AG08396 (cell line): Measurements from ENCODE around the gene PDZK1.
"Not testable (repeated sequence)": the region's sequence is repeated elsewhere in the genome, so short reads cannot be mapped to it uniquely, and the experiment has no call there.

Source experiments
- DNase-seq: peaks from one replicate; pipeline ENCODE4 v3.0.0; 2012; ENCODE audit warnings: low spot score, mixed read lengths

The PDZK1 gene

GRCh38 chr1:145707183-145707867 lies at the start of gene PDZK1:
TSS of gene PDZK1 (minus strand) at chr1:145707368. CDS start at chr1:145688021, 19,347 bp downstream.
- no peak for DNase-seq

- DNase-seq = peak; percentile 65
Observed at GRCh38 chr1:145751491-145752037, 44.4 kb upstream of the PDZK1 start.

- DNase-seq = no peak
Observed at GRCh38 chr1:145750426-145750825, 43.3 kb upstream of the PDZK1 start.

- no peak for DNase-seq
Observed at GRCh38 chr1:145747398-145748247, 40.5 kb upstream of the PDZK1 start.

- DNase-seq = peak; percentile 61
Observed at GRCh38 chr1:145740269-145740668, 33.1 kb upstream of the PDZK1 start.

GRCh38 chr1:145736191-145736590 lies 29.0 kb upstream of the PDZK1 start:
- no peak for DNase-seq

- no peak for DNase-seq
Observed at GRCh38 chr1:145730900-145731299, 23.7 kb upstream of the PDZK1 start.

- DNase-seq = no peak
Observed at GRCh38 chr1:145730467-145730866, 23.3 kb upstream of the PDZK1 start.

- no peak for DNase-seq
Observed at GRCh38 chr1:145729666-145730436, 22.7 kb upstream of the PDZK1 start.

GRCh38 chr1:145729196-145729595 lies 22.0 kb upstream of the PDZK1 start:
- DNase-seq = no peak

- DNase-seq = not testable (repeated sequence)
Observed at GRCh38 chr1:145726193-145726592, 19.0 kb upstream of the PDZK1 start.

GRCh38 chr1:145720878-145721671 lies 13.9 kb upstream of the PDZK1 start:
- DNase-seq = peak; percentile 77

- peak; percentile 59 for DNase-seq
Observed at GRCh38 chr1:145720556-145720877, 13.3 kb upstream of the PDZK1 start.

- DNase-seq = no peak
Observed at GRCh38 chr1:145719230-145720079, 12.3 kb upstream of the PDZK1 start, which contains the start of gene CD160. TSS of gene CD160 (plus strand) at chr1:145719499. CDS start at chr1:145728328, 8,829 bp downstream.

- not testable (repeated sequence) for DNase-seq
Observed at GRCh38 chr1:145718465-145718864, 11.3 kb upstream of the PDZK1 start.

- DNase-seq = no peak
Observed at GRCh38 chr1:145717833-145718232, 10.7 kb upstream of the PDZK1 start.

GRCh38 chr1:145716641-145717345 lies 9.6 kb upstream of the PDZK1 start:
- no peak for DNase-seq

- no peak for DNase-seq
Observed at GRCh38 chr1:145714524-145715111, 7.5 kb upstream of the PDZK1 start.

- DNase-seq = no peak
Observed at GRCh38 chr1:145711213-145711651, 4.1 kb upstream of the PDZK1 start.
